ENCODE measurements around the gene ADAM30. TPM values are rescaled to one million over a fixed set of nuclear protein-coding genes. Genes with fewer than 3 reads are reported as not detected.

The ADAM30 gene
- not detected for total RNA-seq

GRCh38 chr1:119896303-119896702 is at the start of gene ADAM30:
Gene ADAM30 (minus strand): TSS chr1:119896515. CDS start chr1:119896336, 179 bp downstream.

Other genes with a start within 250 kb of the ADAM30 start
- gene ZNF697, start 248.2 kb downstream of the ADAM30 start, total RNA-seq = 23.8 TPM
- 58.1 TPM for gene PHGDH, start 184.6 kb downstream of the ADAM30 start, total RNA-seq
- gene HMGCS2, start 127.6 kb downstream of the ADAM30 start, total RNA-seq = not detected
- gene REG4, start 85.1 kb downstream of the ADAM30 start, total RNA-seq = not detected
- gene NOTCH2, start 173.1 kb upstream of the ADAM30 start, total RNA-seq = 48.7 TPM

Measured in diencephalon (tissue), 1 donor.